B cell (primary cell): ENCODE measurements around the gene HES5. TPM values are rescaled to one million over a fixed set of nuclear protein-coding genes. Genes with fewer than 3 reads are reported as not detected.
"Not testable (repeated sequence)": the region's sequence is repeated elsewhere in the genome, so short reads cannot be mapped to it uniquely, and the experiment has no call there.

ENCODE experiments used
- ATAC-seq: fragments of 200-7000 bp; cut with Tn5 transposase; one replicate; pipeline ENCODE4 v1.10.0; 2021; ENCODE audit warnings: low read depth, mild to moderate bottlenecking, moderate number of reproducible peaks, moderate library complexity
- CTCF ChIA-PET: fragments of 350-600 bp; sonication (Branson Sonifier 250); formaldehyde crosslinking; loops from one replicate; lab custom pipeline; 2021; ENCODE audit warnings: antibody characterized with exemption, inconsistent platforms; lab: Charles Lee
- POLR2A ChIA-PET: fragments of 350-600 bp; sonication (Branson Sonifier 250); formaldehyde crosslinking; loops from one replicate; lab custom pipeline; 2021; ENCODE audit warnings: antibody characterized with exemption; lab: Charles Lee
- DNase-seq: peaks from one replicate; pipeline ENCODE4 v3.0.0; 2013
- H2AFZ ChIP-seq: 2 replicates; pipeline ENCODE4 v1.6.1; 2012; ENCODE audit warnings: mild to moderate bottlenecking, low read depth, low read length; ENCODE audit not compliant: insufficient read depth, poor library complexity, severe bottlenecking
- H3K27ac ChIP-seq, 2 donors: 1 replicate in 1 of 2; 2 replicates in 1 of 2; pipeline ENCODE4 v1.5.1; 2012 to 2013; ENCODE audit warnings: low read length in 2 of 2, mild to moderate bottlenecking in 2 of 2, moderate library complexity in 1 of 2
- H3K27me3 ChIP-seq, 4 experiments: fragments of 200-600 bp in 1 of 4; sonication (generic) in 1 of 4; replicated peaks in 1 of 4; 1 replicate in 2 of 4; 2 replicates in 2 of 4; pipeline versions ENCODE4 v1.6.1 to v1.7.0; 2013 to 2016; ENCODE audit warnings: low read length in 3 of 4, mild to moderate bottlenecking in 2 of 4, mixed read lengths in 1 of 4, moderate library complexity in 1 of 4; ENCODE audit not compliant: insufficient read depth in 4 of 4, control insufficient read depth in 3 of 4; ENCODE audit errors: control extremely low read depth in 1 of 4
- H3K36me3 ChIP-seq, 2 experiments: replicated peaks in 1 of 2; 1 replicate in 1 of 2; 2 replicates in 1 of 2; pipeline versions ENCODE4 v1.6.1 to v1.7.1; 2013; ENCODE audit warnings: low read length in 1 of 2; ENCODE audit not compliant: insufficient read depth in 2 of 2, control insufficient read depth in 1 of 2; ENCODE audit errors: control extremely low read depth in 1 of 2, extremely low read depth in 1 of 2
- H3K4me1 ChIP-seq, 2 donors: fragments of 200-600 bp in 1 of 2; sonication (generic) in 1 of 2; 1 replicate in 1 of 2; 2 replicates in 1 of 2; pipeline versions ENCODE4 v1.5.1 to v1.6.1; 2013 to 2017; ENCODE audit warnings: low read length in 2 of 2; ENCODE audit not compliant: control insufficient read depth in 2 of 2, insufficient read depth in 2 of 2
- H3K4me2 ChIP-seq: replicated peaks from 2 replicates; pipeline ENCODE3; 2012; ENCODE audit warnings: mild to moderate bottlenecking, low read depth, low read length; ENCODE audit not compliant: poor library complexity, severe bottlenecking
- H3K4me3 ChIP-seq, 5 experiments: fragments of 200-600 bp in 1 of 5; sonication (generic) in 1 of 5; 1 replicate in 3 of 5; 2 replicates in 2 of 5; pipeline versions ENCODE4 v1.5.1 to v1.7.0; 2011 to 2016; ENCODE audit warnings: low read length in 4 of 5, mild to moderate bottlenecking in 4 of 5, low read depth in 2 of 5, control low read depth in 1 of 5, moderate library complexity in 1 of 5; ENCODE audit not compliant: insufficient read depth in 1 of 5; ENCODE audit errors: control extremely low read depth in 1 of 5, extremely low read depth in 1 of 5
- H3K79me2 ChIP-seq: fragments of 200-600 bp; sonication (generic); one replicate; pipeline ENCODE4 v1.6.0; 2016; ENCODE audit warnings: low read length; ENCODE audit not compliant: control insufficient read depth, insufficient read depth
- H3K9ac ChIP-seq: fragments of 200-600 bp; sonication (generic); 2 replicates; pipeline ENCODE4 v1.6.1; 2017; ENCODE audit warnings: mild to moderate bottlenecking, low read length, moderate library complexity
- H3K9me3 ChIP-seq, 3 donors: one replicate each; pipeline versions ENCODE4 v1.6.1 to v1.7.1; 2013; ENCODE audit warnings: low read length in 2 of 3; ENCODE audit not compliant: control insufficient read depth in 2 of 3, insufficient read depth in 1 of 3; ENCODE audit errors: control extremely low read depth in 1 of 3
- H4K20me1 ChIP-seq: 2 replicates; pipeline ENCODE4 v1.6.0; 2012; ENCODE audit warnings: mild to moderate bottlenecking, low read length; ENCODE audit not compliant: insufficient read depth, control insufficient read depth, poor library complexity, severe bottlenecking
- H3K27ac Mint-ChIP-seq: one replicate; pipeline ENCODE4 v1.8.0; 2021; ENCODE audit warnings: mixed read lengths
- H3K27me3 Mint-ChIP-seq: one replicate; pipeline ENCODE4 v1.8.0; 2021; ENCODE audit warnings: mixed read lengths
- H3K4me1 Mint-ChIP-seq: one replicate; pipeline ENCODE4 v1.8.0; 2021; ENCODE audit warnings: mixed read lengths
- H3K4me3 Mint-ChIP-seq: one replicate; pipeline ENCODE4 v1.8.0; 2021; ENCODE audit warnings: mixed read lengths
- H3K9me3 Mint-ChIP-seq: one replicate; pipeline ENCODE4 v1.8.0; 2022; ENCODE audit warnings: mixed read lengths; ENCODE audit not compliant: insufficient read depth
- EZH2 ChIP-seq: IDR thresholded peaks from 2 replicates; pipeline ENCODE4 v1.6.1; 2012; ENCODE audit warnings: borderline replicate concordance, low read depth, mild to moderate bottlenecking, moderate library complexity, low read length; ENCODE audit not compliant: insufficient read depth, poor library complexity, severe bottlenecking
- WGBS: methylation state at CpG from one replicate; pipeline ENCODE4 v1.1.5; 2013; ENCODE audit warnings: missing lambda C conversion rate; ENCODE audit not compliant: insufficient coverage; 5-methylcytosine and 5-hydroxymethylcytosine counted together
- intact Hi-C: fragments of 100-400 bp; cut with micrococcal nuclease; formaldehyde crosslinking; loops from one replicate; pipeline ENCODE4 v1.10.0; 2022
- polyA plus RNA-seq: library from polyadenylated mRNA; depleted of rRNA; stranded (reverse); fragments of >200 nt; gene quantifications from 2 replicates; pipeline ENCODE4 v1.2.3, GENCODE V29; 2012
- total RNA-seq, 2 donors: library from RNA; stranded (reverse); fragments of 120-200 nt in 1 of 2; gene quantifications; 1 replicate in 1 of 2; 2 replicates in 1 of 2; pipeline versions ENCODE4 v1.2.3 to v1.2.4, GENCODE V29; 2013 to 2022
- TF ChIP-seq, protein P1 (sequence below): fragments of 200-600 bp; IDR thresholded peaks from one replicate; pipeline ENCODE4 v1.8.0; 2022; ENCODE audit warnings: antibody characterized with exemption, mild to moderate bottlenecking

HES5 gene
- total and polyA plus RNA-seq, 2 donors (not counting 1 experiment from before 2014, with no cell fraction given), result not detected

DNA sequence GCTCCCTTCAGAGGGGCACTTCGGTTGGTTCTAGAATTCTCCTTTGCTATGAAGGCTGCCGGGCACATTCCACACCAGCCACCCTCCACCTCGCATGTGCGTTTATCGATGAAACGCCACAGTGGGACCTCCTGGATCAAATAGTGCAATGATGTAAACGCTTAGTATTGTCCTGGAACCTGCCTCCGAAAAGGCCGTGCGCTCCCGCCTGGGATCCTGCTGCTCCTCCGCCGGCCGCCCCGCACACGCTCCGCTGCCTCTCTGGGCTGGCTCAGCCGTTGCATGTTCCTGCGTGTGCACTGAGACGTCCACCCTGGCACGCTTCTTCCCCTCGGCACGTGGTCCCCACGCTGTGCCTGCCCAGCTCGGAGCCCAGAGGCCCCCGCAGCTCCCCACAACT lies 22.1 kb upstream of the HES5 start:
- Histone ChIP-seq H3K9ac (no peak overlapping the region), H3K79me2 (peaks cover 14% of the 10 kb centered on the region), H4K20me1 (peaks cover 2% of the 10 kb centered on the region), H2AFZ (no peak overlapping the region), H3K4me1 (peaks cover 51 to 61% of the 10 kb centered on the region in 2 donors), H3K27me3 (no peaks in the 10 kb centered on the region), H3K9me3 (no peaks in the 10 kb centered on the region), H3K4me2 (no peak overlapping the region), H3K36me3 (no peaks in the 10 kb centered on the region), H3K4me3 (no peak overlapping the region), H3K27ac (no peak overlapping the region)
- ChIA-PET POLR2A (no interaction called here), CTCF (interaction anchor here (0.6 kb wide), 1 partner anchor 467 kb away, joined by 4 read pairs; no protein-coding TSS in a partner anchor)
- Mint-ChIP-seq H3K9me3 (no peaks in the 10 kb centered on the region), H3K4me1 (peaks cover 64% of the 10 kb centered on the region), H3K27ac (peak overlapping the region; percentile 41), H3K4me3 (no peak overlapping the region), H3K27me3 (no peaks in the 10 kb centered on the region)
- WGBS, result 99% methylated on average over 19 of the region's 26 CpGs
- no peak for TF ChIP-seq EZH2
- TF ChIP-seq, protein P1, sequence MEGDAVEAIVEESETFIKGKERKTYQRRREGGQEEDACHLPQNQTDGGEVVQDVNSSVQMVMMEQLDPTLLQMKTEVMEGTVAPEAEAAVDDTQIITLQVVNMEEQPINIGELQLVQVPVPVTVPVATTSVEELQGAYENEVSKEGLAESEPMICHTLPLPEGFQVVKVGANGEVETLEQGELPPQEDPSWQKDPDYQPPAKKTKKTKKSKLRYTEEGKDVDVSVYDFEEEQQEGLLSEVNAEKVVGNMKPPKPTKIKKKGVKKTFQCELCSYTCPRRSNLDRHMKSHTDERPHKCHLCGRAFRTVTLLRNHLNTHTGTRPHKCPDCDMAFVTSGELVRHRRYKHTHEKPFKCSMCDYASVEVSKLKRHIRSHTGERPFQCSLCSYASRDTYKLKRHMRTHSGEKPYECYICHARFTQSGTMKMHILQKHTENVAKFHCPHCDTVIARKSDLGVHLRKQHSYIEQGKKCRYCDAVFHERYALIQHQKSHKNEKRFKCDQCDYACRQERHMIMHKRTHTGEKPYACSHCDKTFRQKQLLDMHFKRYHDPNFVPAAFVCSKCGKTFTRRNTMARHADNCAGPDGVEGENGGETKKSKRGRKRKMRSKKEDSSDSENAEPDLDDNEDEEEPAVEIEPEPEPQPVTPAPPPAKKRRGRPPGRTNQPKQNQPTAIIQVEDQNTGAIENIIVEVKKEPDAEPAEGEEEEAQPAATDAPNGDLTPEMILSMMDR, result no peak
- DNase-seq (no peak), ATAC-seq (no peak)
- intact Hi-C loops, result no loop called here

DNA sequence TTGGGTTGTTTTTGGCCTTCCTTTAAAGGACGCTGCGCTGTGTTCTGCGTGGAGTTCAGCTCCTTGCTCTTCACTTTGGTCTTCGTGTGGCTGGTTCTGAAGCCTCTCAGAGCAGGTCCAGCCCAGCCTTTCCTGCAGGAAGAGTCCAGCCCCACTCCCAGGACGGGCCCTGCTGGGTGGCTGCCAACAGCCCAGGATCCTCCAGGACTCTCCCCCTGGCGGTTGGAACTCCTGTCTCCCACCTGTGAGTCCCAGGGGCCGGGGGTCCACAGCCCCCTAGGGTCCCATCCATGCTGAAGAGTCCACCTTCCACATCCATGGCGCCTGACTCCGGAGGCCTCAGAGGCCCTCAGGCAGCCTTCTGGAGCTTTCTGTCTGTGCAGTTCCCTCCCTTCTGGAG lies 21.5 kb upstream of the HES5 start:
- intact Hi-C loops, result not testable (repeated sequence)

DNA sequence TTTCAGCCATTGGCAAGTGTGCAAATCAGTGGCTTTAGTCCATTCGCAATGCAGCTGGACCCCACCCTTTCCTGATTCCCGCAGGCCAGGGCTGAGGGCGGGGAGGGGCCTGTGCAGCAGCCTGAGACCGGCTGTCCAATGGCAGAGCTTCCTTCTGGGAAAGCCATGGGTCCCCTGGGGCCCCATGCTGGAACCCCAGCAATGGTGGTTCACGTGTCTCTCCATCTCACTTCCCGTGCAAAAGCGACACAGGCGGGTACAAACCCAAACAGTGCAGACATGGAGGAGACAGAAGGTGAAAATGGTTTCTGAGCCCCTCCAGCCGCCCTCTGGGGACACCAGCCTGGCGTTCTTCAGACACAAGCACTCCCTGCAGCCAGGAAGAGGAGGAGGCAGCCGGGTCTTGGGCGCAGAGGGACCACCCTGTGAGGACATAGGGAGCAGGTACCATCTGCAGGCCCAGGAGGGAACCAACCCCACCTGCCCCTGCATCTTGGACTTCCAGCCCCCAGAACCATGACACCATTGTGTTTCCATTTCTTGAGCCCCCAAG lies 20.3 kb upstream of the HES5 start:
- peaks cover 44 to 59% of the 10 kb centered on the region in 2 donors for H3K4me1 ChIP-seq
- H3K36me3 ChIP-seq, H3K9me3 ChIP-seq, H3K79me2 ChIP-seq, H3K27me3 ChIP-seq, DNase-seq, H4K20me1 ChIP-seq, intact Hi-C loops, H3K9ac ChIP-seq, H3K27me3 Mint-ChIP-seq, H3K4me3 ChIP-seq, H2AFZ ChIP-seq, CTCF ChIA-PET, H3K9me3 Mint-ChIP-seq, ATAC-seq: not testable (repeated sequence)
- H3K4me2 ChIP-seq, result peak overlapping the region; percentile 41
- peak overlapping the region; percentile 98 for H3K27ac Mint-ChIP-seq
- POLR2A ChIA-PET, result interaction anchor here (1.0 to 6.1 kb wide), 4 partner anchors 21 to 138 kb away, joined by 3 to 88 read pairs (median 12); partner anchors contain the start of genes PEX10 and PRXL2B
- WGBS, result 19% methylated on average over 3 of the region's 12 CpGs
- peak overlapping the region; percentile 73 for H3K4me3 Mint-ChIP-seq
- peak overlapping the region; percentile 99 to 100 for H3K27ac ChIP-seq
- H3K4me1 Mint-ChIP-seq, result peaks cover 52% of the 10 kb centered on the region

More for the DNA sequence above, 21.5 kb upstream of the HES5 start:
- H3K4me3 ChIP-seq, ATAC-seq, POLR2A ChIA-PET, H3K27me3 ChIP-seq, H3K79me2 ChIP-seq, H3K27me3 Mint-ChIP-seq, H3K36me3 ChIP-seq, H2AFZ ChIP-seq, H3K9me3 Mint-ChIP-seq, H3K4me2 ChIP-seq, H3K9me3 ChIP-seq, DNase-seq, H4K20me1 ChIP-seq, H3K9ac ChIP-seq: not testable (repeated sequence)
- H3K4me3 Mint-ChIP-seq, result peak overlapping the region; percentile 13
- peaks cover 61% of the 10 kb centered on the region for H3K4me1 Mint-ChIP-seq
- CTCF ChIA-PET, result interaction anchor here (0.6 to 1.0 kb wide), 2 partner anchors 34 to 466 kb away, joined by 3 to 4 read pairs; no protein-coding TSS in a partner anchor
- peaks cover 48 to 61% of the 10 kb centered on the region in 2 donors for H3K4me1 ChIP-seq
- peak overlapping the region; percentile 98 for H3K27ac Mint-ChIP-seq
- WGBS, result 99% methylated on average over 9 of the region's 9 CpGs
- peak overlapping the region in 1 of 2 donors; percentile 100 for H3K27ac ChIP-seq
